HCT116 (cell line): Measurements from ENCODE around the gene MLYCD.

Experiments used
- RAD21 ChIP-seq: IDR thresholded peaks from 2 replicates; pipeline ENCODE4 v1.6.1; 2012; ENCODE audit warnings: low read depth, mild to moderate bottlenecking
- ZBTB33 ChIP-seq: IDR thresholded peaks from 2 replicates; pipeline ENCODE4 v1.6.1; 2011; ENCODE audit warnings: mild to moderate bottlenecking, low read length, moderate library complexity; ENCODE audit not compliant: insufficient replicate concordance; ENCODE audit errors: extremely low read depth

- TF ChIP-seq RAD21 = no peak
- TF ChIP-seq ZBTB33 = no peak
These were observed 48.1 kb downstream of the MLYCD start for GRCh38 chr16:83946781-83947566.
